ENCODE measurements around the gene CYTH3. TPM values are rescaled to one million over a fixed set of nuclear protein-coding genes. Genes with fewer than 3 reads are reported as not detected.

CYTH3 gene
- total and polyA plus RNA-seq, 10 donors = 2.5 to 28.1 (median 17.5) TPM

DNA sequence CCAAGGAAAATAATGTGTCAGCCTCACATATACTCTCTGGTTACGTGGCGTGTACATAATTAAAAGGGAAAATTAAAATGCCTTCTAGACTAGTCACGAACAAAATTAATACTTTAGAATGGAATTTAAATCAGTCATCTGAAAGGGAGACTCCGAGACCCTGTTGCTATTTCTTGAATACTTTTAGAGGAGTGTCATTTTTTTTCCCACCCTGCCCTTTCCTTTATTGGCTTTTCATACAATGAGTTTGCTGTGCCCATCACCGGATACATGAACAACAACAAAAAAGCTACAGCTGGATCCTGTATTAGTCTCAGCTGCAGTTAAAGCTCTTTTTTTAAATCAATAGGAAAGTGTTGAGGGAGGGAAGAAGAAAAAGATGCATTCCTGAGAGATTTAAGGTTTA lies 20.1 kb downstream of the CYTH3 start:
- Histone ChIP-seq H3K9me3 (no peaks in the 10 kb centered on the region), H3K4me3 (no peak overlapping the region), H3K27ac (no peak overlapping the region), H3K36me3 (no peaks in the 10 kb centered on the region), H3K4me1 (peaks cover 0 to 31% (median 18%) of the 10 kb centered on the region in 6 donors), H3K27me3 (replicated peaks in 1 of 7) (no peaks in the 10 kb centered on the region)
- no peak for DNase-seq
- no peak for TF ChIP-seq POLR2A (IDR thresholded peaks at IDR 0.05)
- no peak for TF ChIP-seq POLR2AphosphoS5 (IDR thresholded peaks at IDR 0.05)
- TF ChIP-seq, protein P1, sequence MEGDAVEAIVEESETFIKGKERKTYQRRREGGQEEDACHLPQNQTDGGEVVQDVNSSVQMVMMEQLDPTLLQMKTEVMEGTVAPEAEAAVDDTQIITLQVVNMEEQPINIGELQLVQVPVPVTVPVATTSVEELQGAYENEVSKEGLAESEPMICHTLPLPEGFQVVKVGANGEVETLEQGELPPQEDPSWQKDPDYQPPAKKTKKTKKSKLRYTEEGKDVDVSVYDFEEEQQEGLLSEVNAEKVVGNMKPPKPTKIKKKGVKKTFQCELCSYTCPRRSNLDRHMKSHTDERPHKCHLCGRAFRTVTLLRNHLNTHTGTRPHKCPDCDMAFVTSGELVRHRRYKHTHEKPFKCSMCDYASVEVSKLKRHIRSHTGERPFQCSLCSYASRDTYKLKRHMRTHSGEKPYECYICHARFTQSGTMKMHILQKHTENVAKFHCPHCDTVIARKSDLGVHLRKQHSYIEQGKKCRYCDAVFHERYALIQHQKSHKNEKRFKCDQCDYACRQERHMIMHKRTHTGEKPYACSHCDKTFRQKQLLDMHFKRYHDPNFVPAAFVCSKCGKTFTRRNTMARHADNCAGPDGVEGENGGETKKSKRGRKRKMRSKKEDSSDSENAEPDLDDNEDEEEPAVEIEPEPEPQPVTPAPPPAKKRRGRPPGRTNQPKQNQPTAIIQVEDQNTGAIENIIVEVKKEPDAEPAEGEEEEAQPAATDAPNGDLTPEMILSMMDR (IDR thresholded peaks at IDR 0.05 in 8 of 11, conservative IDR thresholded peaks at IDR 0.05 in 3 of 11) = no peak
- WGBS, 5 donors = 62 to 83% (median 77%) methylated on average over 5 of the region's 5 CpGs
- intact Hi-C loops (cut with DNase I; ENCODE audit: low total_unique reads) = no loop called here

GRCh38 chr7:6251653-6252052 lies 20.8 kb downstream of the CYTH3 start:
- no peak for DNase-seq
- Histone ChIP-seq H3K27ac (no peak overlapping the region), H3K27me3 (replicated peaks in 1 of 7) (no peaks in the 10 kb centered on the region), H3K36me3 (no peaks in the 10 kb centered on the region), H3K4me1 (peaks cover 0 to 31% (median 15%) of the 10 kb centered on the region in 6 donors), H3K9me3 (no peaks in the 10 kb centered on the region), H3K4me3 (no peak overlapping the region)
- TF ChIP-seq, protein P1 (IDR thresholded peaks at IDR 0.05 in 8 of 11, conservative IDR thresholded peaks at IDR 0.05 in 3 of 11) = no peak
- no peak for TF ChIP-seq POLR2A (IDR thresholded peaks at IDR 0.05)
- no peak for TF ChIP-seq POLR2AphosphoS5 (IDR thresholded peaks at IDR 0.05)
- 55 to 64% (median 58%) methylated on average over 4 of the region's 4 CpGs for WGBS, 5 donors
- intact Hi-C loops (cut with DNase I; ENCODE audit: low total_unique reads) = no loop called here

DNA sequence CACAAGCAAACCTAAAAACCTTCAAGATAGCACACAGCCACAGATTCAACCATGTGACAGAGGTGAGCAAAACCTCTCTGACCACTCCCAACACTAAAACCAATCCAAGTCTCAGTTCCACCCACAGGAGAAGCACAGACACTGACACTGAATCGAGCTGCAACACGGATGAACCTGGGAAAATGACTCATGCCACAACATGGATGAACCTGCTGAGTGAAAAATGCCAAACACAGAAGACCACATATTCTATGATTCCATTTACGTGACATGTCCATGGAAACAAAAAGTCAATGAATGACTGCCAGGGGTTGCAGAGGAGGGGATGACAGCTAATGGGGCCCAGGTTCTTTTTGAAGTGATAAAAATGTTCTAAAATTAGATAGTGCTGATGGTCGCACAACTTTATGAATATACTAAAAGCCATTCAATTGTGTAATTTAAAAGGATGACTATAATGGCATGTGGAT lies 22.0 kb downstream of the CYTH3 start:
- H3K27me3 ChIP-seq (replicated peaks in 1 of 7) = no peaks in the 10 kb centered on the region
- peaks cover 0 to 34% (median 11%) of the 10 kb centered on the region in 6 donors for H3K4me1 ChIP-seq
- TF ChIP-seq POLR2A (IDR thresholded peaks at IDR 0.05) (no peak), POLR2AphosphoS5 (IDR thresholded peaks at IDR 0.05) (no peak)
- TF ChIP-seq, protein P1 (IDR thresholded peaks at IDR 0.05 in 8 of 11, conservative IDR thresholded peaks at IDR 0.05 in 3 of 11) = no peak
- WGBS, 5 donors = 80 to 88% (median 82%) methylated on average over 4 of the region's 4 CpGs
- no peak for DNase-seq
- H3K36me3 ChIP-seq = no peaks in the 10 kb centered on the region
- intact Hi-C loops (cut with DNase I; ENCODE audit: low total_unique reads) = no loop called here
- H3K9me3 ChIP-seq = no peaks in the 10 kb centered on the region
- no peak overlapping the region for H3K27ac ChIP-seq
- H3K4me3 ChIP-seq = no peak overlapping the region

DNA sequence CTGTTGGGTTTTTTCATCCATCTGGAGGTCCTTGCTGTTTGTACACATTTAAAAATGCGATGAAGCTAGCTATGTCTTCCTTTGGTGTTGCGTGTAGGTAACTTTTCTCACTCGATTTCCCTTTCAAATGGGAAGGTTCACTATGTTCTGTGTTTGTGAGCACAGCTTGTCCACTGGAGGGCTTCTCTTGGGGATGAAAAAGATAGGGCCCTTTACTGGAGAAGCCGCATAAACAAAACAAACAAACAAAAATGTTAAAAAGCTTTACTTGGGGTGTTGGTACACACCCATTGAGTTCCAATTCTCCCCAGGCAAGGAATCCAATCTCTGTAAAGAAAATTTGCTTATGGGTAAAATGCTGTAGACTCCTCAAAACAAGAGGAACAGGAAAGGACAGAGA lies 23.4 kb downstream of the CYTH3 start:
- Histone ChIP-seq H3K4me1 (peaks cover 0 to 34% (median 11%) of the 10 kb centered on the region in 6 donors), H3K27me3 (replicated peaks in 1 of 7) (no peaks in the 10 kb centered on the region), H3K9me3 (no peaks in the 10 kb centered on the region), H3K36me3 (no peaks in the 10 kb centered on the region), H3K4me3 (no peak overlapping the region), H3K27ac (no peak overlapping the region)
- intact Hi-C loops (cut with DNase I; ENCODE audit: low total_unique reads) = no loop called here
- WGBS, 5 donors = 90 to 98% (median 97%) methylated on average over 4 of the region's 4 CpGs
- TF ChIP-seq, protein P1 (IDR thresholded peaks at IDR 0.05 in 8 of 11, conservative IDR thresholded peaks at IDR 0.05 in 3 of 11) = no peak
- TF ChIP-seq POLR2A (IDR thresholded peaks at IDR 0.05) = no peak
- no peak for TF ChIP-seq POLR2AphosphoS5 (IDR thresholded peaks at IDR 0.05)
- no peak for DNase-seq

Measured in spleen (tissue), 11 donors.